IMR-90 (cell line): ENCODE measurements around the gene KRT78.

Experiments used
- CEBPB ChIP-seq: IDR thresholded peaks from 2 replicates; pipeline ENCODE4 v1.6.1; 2012; ENCODE audit warnings: low read depth, low read length, improper control_type of control experiment
- MAZ ChIP-seq: IDR thresholded peaks from 2 replicates; pipeline ENCODE4 v1.6.1; 2012; ENCODE audit warnings: low read depth, mild to moderate bottlenecking, low read length, improper control_type of control experiment, moderate library complexity, borderline replicate concordance
- RFX5 ChIP-seq: IDR thresholded peaks from 2 replicates; pipeline ENCODE4 v1.8.0; 2012; ENCODE audit warnings: low read depth, mild to moderate bottlenecking, low read length, moderate library complexity
- SMC3 ChIP-seq: fragments of 150-350 bp; IDR thresholded peaks from 2 replicates; pipeline ENCODE4 v1.6.1; 2016; ENCODE audit warnings: low read depth, mild to moderate bottlenecking, antibody characterized with exemption, low read length, moderate library complexity
- TF ChIP-seq, protein P1 (sequence below): conservative IDR thresholded peaks from 2 replicates; pipeline ENCODE4 v1.5.1; 2012; ENCODE audit warnings: mild to moderate bottlenecking, low read depth, low read length, improper control_type of control experiment
- TF ChIP-seq, protein P2 (sequence below): fragments of 150-350 bp; IDR thresholded peaks from 2 replicates; pipeline ENCODE4 v1.6.1; 2017; ENCODE audit warnings: mild to moderate bottlenecking, antibody characterized with exemption, low read length, low read depth

DNA sequence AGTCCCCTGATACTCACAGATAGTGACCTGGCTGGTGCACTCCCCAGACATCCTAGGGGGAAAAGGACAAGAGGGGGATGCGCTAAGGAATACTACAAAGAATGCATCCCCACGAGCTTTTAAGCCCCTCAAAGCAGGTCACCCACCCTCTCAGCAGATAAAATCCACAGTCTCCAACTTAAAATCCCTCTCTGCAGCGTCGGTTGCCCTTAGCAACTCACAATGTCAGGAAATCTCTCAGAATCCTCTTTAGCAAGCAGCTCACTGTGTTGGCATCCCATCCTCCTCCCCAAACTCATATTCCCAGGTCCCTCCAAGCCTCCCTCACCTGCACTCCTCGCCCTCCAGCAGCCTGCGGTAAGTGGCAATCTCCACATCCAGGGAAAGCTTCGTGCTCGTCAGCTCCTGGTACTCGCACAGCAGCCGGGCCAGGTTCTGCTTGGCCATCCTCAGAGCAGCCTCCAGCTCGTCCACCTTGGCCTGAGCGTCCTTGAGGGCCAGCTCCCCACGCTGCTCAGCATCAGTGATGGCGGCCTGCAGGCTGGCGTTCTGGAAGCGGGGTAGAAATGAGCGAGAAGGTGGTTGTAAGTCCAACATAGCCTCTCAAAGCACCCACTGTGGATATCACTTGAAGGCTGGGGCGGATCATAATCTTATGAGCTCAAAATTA, 9.2 kb downstream of the KRT78 start:
- TF ChIP-seq MAZ, result no peak
- TF ChIP-seq CEBPB, result no peak
- TF ChIP-seq, protein P1, sequence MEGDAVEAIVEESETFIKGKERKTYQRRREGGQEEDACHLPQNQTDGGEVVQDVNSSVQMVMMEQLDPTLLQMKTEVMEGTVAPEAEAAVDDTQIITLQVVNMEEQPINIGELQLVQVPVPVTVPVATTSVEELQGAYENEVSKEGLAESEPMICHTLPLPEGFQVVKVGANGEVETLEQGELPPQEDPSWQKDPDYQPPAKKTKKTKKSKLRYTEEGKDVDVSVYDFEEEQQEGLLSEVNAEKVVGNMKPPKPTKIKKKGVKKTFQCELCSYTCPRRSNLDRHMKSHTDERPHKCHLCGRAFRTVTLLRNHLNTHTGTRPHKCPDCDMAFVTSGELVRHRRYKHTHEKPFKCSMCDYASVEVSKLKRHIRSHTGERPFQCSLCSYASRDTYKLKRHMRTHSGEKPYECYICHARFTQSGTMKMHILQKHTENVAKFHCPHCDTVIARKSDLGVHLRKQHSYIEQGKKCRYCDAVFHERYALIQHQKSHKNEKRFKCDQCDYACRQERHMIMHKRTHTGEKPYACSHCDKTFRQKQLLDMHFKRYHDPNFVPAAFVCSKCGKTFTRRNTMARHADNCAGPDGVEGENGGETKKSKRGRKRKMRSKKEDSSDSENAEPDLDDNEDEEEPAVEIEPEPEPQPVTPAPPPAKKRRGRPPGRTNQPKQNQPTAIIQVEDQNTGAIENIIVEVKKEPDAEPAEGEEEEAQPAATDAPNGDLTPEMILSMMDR, result no peak
- TF ChIP-seq, protein P2, sequence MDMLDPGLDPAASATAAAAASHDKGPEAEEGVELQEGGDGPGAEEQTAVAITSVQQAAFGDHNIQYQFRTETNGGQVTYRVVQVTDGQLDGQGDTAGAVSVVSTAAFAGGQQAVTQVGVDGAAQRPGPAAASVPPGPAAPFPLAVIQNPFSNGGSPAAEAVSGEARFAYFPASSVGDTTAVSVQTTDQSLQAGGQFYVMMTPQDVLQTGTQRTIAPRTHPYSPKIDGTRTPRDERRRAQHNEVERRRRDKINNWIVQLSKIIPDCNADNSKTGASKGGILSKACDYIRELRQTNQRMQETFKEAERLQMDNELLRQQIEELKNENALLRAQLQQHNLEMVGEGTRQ, result no peak
- no peak for TF ChIP-seq RFX5
- TF ChIP-seq SMC3, result no peak
